Amygdala (tissue), 56 donors: ENCODE results near the gene UQCC2.

ENCODE experiments used
- DNase-seq, 56 donors: peaks; one replicate each; lab custom pipeline; 2025; lab: John Stamatoyannopoulos, UW

The UQCC2 gene

DNA sequence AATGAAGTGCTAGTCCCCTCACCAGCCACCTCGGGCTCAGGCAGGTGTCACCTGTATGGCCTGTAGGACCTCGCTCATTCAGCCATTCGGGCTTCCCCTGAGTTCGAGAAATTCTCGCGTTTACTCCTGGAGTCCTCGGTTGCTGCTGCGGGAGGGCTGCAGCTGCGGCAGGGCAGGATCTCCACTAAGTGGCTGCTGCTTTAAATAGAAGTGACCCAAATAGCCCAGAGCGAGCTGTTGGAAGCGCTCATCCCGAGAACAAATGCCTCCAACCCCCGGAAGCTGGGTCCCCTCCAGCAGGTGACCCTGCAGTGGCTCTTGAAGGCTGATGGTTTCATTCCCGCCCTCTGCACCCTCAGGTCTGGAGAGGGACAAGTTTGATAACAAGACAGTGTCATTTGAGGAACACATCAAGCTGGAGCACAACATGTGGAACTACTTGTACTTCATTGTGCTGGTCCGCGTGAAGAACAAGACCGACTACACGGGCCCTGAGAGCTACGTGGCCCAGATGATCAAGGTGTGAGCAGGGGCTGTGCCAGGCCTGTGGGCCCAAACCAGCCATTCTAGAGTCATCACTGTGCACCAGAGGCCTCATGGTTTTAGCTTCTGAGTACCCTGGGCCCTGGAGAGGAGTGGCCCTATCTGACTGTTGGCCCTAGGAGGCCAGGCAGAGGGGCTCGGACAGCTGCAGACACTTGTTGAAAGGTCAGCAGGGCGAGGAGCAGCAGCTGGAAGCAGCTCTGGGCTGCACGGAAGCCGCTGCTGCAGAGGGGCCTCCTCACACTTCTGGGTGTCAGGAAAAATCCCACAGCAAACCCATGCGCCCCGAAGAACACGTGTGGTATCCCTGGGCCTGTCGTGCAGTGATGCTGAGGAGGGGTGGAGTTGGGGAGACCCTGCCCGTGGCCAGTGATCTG, 18.1 kb downstream of the UQCC2 start:
- peak in 1 of 56 donors; percentile 9 for DNase-seq

DNA sequence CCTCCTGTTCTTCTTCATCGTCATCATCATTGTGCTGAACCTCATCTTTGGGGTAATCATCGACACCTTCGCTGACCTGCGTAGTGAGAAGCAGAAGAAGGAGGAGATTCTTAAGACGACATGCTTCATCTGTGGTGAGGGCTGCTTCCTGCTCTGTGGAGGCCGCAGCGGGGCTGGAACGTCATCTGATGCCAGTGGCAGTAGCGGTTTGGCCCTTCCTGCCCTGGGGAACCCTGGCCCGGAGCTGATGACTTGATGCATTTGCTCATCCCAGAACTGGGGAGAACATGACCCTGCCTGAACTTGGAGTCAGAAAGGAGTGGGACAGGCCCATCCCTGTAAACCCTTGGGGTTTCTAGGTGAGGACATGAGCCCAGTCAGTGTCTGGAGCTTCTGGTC, 18.7 kb downstream of the UQCC2 start:
- DNase-seq: no peak

DNA sequence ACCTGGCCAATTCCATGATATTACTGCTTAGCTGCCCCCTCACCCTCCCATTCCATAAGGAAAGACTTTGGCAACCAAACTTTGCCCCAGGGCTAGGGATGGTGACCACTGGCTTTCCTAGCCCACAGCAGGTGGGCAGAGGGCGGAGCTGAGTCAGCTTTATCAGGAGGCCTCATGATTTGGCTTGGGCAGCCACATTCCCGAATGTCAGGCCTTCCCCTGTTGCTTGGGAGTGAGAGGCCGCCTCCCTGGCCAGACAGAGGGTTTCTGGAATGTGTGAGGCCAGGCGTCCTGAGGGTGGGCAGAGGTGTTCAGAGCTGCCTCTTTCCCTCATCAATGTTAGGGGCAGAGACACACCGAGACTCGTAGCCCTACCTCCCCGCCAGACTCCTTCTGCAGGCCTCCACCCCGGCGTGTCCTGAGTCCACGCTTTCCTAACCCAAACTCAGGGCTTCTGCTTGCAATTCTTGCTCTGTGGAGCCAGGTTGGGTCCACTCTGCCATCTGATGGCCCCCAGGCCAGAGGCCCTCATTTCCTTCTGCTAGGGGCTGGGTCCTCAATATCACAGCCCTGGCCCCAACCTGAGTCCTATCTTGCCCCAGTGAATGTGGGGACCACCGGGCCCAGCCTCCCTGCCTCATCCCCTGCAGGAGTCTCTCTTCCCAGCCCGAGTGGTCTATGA, 19.3 kb downstream of the UQCC2 start:
- no peak for DNase-seq

DNA sequence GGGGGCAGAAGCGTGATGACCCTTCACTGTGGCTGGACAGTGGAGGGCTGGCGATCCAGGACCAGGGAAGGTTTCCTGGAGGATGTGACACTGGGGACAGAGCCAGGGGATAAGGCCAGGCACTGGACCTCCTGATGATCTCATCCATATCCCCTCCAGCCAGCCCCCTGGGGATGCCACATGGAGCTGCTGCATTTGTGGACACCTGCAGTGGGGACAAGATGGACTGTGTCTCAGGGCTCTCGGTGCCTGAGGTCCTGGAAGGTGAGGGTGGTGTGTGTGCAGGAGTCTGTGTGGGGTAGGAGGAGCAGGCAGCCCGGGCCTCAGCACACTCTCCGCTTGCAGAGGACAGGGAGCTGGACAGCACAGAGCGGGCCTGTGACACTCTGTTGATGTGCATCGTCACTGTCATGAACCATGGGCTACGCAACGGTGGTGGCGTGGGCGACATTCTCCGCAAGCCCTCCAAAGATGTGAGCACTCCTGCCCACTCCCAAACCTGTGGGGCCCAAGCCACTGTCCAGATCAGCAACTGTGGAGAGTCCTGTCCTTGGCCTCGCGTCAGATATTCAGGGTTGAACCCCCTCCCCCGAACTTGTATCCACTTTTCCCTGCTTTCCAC, 19.9 kb downstream of the UQCC2 start:
- no peak for DNase-seq

DNA sequence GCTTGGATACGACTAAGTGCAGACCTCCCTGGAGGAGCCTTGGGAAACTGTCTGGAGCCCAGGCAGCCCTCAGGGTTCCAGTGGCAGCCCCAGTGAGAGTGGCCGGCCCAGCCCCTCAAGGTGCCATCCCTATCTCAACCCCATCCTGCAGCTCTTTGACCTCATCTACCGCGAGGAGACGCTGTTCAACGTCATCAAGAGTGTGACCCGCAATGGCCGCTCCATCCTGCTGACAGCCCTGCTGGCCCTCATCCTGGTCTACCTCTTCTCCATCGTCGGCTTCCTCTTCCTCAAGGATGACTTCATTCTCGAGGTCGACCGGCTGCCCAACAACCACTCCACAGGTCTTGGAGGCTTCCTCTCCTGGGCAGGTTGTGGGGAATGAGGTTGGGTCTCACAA, 20.7 kb downstream of the UQCC2 start:
- no peak for DNase-seq

DNA sequence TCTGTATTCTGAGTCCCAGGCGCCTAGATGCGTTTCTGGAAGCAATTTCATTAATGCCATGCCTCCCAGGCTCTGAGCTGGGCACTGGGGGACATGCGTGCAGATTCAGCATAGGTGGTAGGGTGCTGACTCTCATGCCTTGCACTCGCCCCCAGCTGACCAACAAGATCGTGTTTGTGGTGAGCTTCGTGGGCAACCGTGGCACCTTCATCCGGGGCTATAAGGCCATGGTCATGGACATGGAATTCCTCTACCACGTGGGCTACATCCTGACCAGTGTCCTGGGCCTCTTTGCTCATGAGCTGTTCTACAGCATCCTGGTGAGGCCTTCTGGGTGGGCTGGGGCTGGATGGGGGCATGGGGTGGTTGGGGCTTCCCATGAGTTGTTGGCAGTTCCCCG, 21.6 kb downstream of the UQCC2 start:
- DNase-seq: no peak

DNA sequence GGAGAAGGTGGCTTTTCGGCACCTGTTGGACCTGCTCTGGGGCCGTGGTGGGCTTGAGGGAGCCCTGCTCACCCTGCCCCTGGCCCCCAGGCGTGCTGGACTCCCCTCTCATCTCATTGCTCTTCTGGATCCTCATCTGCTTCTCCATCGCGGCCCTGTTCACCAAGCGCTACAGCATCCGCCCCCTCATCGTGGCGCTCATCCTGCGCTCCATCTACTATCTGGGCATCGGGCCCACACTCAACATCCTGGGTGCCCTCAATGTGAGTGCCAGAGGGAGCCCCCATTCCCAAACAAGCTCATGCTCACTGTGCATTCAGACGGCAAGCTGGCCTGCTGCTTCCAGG, 22.4 kb downstream of the UQCC2 start:
- peak in 2 of 56 donors; percentile 11 to 18 for DNase-seq

DNA sequence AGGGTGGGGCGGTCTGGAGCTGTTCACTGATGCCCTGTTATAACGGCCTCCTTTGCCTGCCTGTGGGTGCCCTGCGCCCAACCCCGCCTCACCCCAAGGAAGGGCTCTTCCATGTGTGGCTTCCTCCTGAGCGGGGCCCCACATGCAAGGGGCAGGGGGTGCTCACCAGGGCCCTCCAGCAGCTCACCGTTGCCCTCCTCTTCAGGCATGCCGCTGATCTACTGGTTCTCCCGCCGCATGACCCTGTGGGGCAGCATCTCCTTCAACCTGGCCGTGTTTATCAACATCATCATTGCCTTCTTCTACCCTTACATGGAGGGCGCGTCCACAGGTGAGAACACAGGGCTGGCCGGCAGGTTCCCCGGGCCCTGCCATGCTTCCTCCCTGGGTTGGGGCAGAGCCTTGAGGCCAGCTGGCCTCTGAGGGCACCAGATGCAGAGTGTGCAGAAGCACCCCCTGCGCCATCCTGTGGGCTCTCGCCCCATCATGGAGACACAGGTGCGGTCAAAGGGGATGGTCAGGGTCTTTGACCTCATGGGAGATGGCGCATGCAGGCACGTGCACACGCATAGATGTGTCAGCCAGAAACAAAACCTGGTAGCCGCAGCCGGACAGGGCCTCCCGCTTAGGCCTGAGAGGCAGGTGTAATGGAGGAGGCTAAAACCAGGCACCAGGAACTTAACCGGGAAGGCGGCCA, 22.9 kb downstream of the UQCC2 start:
- DNase-seq: no peak

DNA sequence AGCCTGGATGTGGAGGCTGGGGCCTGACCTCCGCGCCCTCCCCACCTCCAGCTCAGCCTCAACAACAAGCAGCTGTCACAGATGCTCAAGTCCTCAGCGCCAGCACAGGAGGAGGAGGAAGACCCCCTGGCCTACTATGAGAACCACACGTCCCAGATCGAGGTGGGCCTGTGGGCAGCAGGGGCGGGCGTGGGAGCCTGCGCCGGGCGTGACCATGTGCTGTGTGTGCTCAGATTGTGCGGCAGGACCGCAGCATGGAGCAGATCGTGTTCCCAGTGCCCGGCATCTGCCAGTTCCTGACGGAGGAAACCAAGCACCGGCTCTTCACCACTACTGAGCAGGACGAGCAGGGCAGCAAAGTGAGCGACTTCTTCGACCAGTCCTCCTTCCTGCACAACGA, 23.5 kb downstream of the UQCC2 start:
- no peak for DNase-seq

DNA sequence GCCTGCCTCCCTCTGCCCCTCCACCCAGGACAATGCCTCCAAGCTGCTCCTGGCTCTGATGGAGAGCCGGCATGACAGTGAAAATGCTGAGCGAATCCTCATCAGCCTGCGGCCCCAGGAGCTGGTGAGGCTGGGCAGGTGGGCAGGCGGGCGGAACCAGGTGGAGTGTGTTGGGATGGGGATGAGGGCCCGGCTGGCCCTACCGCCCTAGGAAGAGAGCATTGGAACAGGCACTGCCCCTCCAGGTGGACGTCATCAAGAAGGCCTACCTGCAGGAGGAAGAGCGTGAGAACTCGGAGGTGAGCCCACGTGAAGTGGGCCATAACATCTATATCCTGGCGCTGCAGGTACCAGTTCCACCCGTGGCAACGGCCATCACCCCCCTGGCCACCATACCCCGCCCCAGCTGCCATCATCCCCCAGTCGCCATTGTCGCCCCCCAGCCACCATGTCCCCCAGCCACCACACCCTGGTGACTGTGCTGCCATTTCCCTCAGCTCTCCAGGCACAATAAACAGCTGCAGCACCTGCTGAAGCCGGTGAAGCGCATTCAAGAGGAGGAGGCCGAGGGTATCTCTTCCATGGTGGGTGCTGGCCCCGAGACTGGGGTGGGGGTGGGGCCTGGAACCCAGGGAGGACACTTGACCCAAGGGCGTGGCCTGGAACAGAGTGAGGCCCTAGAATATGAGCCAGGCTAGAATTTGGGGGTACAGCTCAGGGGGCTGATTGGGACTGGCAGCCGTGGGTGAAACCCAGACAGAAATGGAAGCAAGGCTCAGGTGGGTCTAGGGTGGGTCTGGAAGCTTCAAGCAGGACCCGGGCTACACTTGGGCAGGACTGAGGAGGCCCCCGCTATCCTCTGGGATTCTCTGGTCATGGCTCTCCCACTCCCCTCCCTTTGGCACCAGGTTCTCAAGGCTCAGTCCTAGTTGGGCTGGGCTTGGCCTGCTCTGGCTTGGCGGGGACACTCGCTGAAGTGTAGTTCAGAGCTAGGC, 24.2 kb downstream of the UQCC2 start:
- no peak for DNase-seq

DNA sequence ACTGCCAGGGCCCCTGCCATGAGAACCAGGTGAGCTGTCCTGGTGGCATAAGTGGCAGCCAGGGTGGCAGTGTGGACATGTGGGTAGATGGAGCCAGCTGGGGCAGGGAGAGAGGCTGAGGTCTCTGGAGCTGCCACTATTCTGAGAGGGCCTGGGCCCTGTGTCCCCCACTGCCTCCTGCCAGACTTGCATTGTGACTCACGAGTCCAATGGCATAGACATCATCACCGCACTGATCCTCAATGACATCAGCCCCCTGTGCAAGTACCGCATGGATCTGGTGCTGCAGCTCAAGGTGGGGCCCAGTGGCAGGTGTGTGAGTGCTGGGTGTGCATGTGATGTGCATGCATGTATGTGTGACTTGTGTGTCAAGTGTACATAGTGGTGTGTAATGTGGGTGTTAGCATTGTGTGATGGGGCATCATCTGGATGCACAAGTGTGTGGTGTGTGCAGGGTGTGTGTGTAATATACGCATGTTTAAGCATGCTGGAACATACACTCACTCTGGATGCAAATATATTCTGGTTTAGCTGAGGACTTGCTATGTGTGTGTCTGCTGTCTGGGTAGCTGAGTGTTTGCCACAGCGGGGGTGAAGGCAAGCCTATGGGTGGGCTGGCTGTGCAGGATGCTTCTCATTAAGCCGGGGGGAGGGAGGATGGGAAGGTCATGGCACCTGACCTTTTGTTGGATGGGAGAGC, 25.1 kb downstream of the UQCC2 start:
- DNase-seq: no peak

DNA sequence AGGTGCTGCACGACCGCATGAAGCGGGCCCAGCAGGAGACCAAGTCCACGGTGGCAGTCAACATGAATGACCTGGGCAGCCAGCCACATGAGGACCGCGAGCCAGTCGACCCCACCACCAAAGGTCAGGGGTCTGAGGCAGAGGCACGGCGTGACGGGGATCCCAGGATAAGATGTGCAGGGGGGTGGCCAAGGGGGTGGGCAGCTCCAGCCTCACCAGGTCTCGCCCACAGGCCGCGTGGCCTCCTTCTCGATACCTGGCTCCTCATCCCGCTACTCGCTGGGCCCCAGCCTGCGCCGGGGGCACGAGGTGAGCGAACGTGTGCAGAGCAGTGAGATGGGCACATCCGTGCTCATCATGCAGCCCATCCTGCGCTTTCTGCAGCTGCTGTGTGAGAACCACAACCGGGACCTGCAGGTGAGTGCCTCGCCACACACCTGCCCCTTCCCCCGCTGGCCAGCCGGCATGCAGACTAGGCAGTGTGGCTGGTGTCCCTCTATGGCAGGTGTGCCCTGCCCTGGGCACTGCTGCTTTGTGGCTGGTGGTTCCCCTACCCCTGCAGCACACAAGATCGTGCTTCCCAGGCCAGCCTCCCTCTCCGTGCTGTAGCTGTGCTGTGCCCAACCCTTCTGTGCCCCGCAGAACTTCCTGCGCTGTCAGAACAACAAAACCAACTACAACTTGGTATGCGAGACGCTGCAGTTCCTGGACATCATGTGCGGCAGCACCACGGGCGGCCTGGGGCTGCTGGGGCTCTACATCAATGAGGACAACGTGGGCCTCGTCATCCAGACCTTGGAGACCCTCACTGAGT, 25.9 kb downstream of the UQCC2 start:
- DNase-seq: no peak

DNA sequence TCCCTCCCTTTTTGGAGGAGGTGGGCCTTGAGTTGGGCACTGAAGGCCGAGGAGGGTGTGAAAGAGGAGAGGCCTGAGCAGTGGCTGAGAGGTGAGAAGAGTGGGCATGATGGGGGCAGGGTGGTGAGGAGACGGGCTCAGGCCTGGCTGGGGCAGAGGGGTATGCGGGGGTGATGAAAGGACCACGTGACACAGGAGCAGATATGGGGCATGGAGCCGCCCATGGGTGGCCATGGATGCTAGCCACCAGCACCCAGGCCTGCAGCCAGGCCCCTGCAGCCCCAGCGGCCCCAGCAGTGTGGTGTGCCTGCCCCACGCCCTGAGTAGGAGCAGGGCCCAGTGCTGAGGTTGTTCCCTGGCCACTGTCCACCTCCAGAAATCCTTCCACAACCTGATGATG, 26.5 kb downstream of the UQCC2 start:
- DNase-seq: no peak

DNA sequence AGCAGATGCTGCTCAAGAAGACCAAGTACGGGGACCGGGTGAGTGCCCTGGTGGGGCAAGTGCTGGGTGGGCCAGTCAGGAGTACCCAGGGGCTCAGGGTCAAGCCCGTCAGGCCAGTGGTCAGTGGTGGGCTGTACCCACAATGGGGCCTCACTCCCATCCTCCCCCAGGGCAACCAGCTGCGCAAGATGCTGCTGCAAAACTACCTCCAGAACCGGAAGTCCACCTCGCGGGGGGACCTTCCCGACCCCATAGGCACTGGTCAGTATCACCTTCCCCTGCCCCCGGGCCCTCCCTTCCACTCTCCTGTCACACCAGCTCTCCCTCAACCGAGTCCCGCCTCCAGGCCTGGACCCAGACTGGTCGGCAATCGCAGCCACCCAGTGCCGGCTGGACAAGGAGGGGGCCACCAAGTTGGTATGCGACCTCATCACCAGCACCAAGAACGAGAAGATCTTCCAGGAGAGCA, 27.0 kb downstream of the UQCC2 start:
- DNase-seq: no peak

DNA sequence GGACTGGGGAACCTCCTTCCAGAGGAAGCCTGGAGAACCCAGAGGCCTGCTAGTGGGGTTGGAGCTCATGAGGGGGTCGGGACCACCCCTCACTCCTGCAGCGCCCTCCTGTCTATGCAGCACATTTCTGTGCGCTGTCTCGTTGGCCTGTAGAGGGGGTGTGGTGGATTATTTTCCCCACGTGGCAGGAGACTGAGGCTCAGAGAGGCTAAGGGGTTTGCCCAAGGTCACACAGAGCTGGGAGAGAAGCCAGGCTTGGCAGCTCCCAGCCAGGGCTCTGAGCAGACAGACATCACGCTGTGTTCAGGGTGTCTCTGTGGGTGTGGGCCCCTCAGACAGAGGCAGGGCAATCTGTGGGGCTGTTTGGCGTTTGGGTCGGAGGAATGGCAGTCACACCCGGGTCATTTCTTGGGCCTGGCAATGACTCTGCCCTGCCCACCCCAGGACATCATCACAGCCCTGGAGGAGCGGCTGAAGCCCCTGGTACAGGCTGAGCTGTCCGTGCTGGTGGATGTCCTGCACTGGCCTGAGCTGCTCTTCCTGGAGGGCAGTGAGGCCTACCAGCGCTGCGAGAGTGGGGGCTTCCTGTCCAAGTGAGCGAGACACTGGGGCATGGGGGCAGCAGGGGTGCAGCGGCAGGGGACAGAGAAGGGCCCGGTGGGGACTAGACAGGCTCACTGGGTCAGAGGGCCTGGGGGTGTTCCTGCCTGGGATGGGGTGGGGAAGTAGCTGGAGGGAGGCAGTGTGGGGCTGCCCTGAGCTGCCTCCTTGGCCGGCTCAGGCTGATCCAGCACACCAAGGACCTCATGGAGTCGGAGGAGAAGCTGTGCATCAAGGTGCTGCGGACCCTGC, 27.7 kb downstream of the UQCC2 start:
- DNase-seq: no peak

DNA sequence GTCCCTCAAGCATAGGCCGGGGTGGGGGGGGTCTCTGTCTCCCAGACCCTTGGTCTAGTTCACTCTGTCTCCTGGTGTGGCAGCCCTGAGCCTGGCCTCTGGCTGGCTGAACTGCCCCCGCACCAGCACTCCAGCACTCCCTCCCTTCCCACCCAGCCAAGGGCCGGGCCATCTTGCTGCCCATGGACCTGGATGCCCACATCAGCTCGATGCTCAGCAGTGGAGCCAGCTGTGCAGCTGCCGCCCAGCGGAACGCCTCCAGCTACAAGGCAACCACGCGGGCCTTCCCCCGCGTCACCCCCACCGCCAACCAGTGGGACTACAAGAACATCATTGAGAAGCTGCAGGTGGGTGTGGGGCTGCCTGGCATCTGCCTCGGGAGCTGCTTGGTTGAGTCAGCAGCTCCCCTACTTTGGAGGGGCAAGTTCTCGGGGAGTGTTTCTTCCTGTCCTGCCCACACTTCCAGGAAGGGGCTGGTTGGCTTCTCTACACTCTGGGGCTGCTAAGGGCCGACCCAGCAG, 28.4 kb downstream of the UQCC2 start:
- peak in 50 of 56 donors; percentile 14 to 83 (median 54) for DNase-seq

DNA sequence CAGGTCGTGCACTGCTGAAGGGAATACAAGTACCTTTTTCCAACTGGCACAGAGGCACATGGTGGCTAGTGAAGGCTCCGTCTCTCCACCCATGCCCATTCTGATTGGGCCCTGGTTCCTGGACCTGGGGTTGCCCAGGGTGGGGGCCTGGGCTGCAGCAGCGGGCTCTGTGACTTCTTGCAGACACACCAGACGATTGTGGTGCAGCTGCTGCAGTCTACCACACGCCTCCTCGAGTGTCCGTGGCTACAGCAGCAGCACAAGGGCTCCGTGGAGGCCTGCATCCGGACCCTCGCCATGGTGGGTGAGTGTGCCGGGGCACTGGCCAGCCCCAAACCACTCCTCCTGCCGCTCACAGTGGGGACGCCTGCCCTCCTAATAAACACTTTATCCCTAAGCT, 29.2 kb downstream of the UQCC2 start:
- DNase-seq: no peak
